Suprapubic skin (tissue), 3 donors: Measurements from ENCODE around the gene DSP.

Experiments used
- CTCF ChIP-seq, 2 donors: fragments of 200-600 bp in 1 of 2; fragments of 450-650 bp in 1 of 2; sonication (generic) in 1 of 2; IDR thresholded peaks; one replicate each; pipeline ENCODE4 v1.5.1; 2016 to 2019; ENCODE audit warnings: antibody characterized with exemption in 2 of 2, mild to moderate bottlenecking in 1 of 2, moderate library complexity in 1 of 2
- POLR2A ChIP-seq, 2 donors: fragments of 450-650 bp; IDR thresholded peaks; one replicate each; pipeline ENCODE4 v1.6.1; 2017; ENCODE audit warnings: antibody characterized with exemption in 2 of 2, mild to moderate bottlenecking in 2 of 2, moderate library complexity in 2 of 2

- TF ChIP-seq CTCF (IDR thresholded peaks at IDR 0.05) = no peak
- no peak for TF ChIP-seq POLR2A (IDR thresholded peaks at IDR 0.05)
These were observed 30.9 kb downstream of the DSP start for GRCh38 chr6:7572213-7572943.
